Smooth muscle cell (in vitro differentiated cells): ENCODE data around the gene BCL2L1. TPM values are rescaled to one million over a fixed set of nuclear protein-coding genes. Genes with fewer than 3 reads are reported as not detected.

ENCODE experiments used
- DNase-seq: peaks from one replicate; lab custom pipeline; 2025; ENCODE audit not compliant: unreplicated experiment; lab: John Stamatoyannopoulos, UW
- H2AFZ ChIP-seq: fragments of 200-600 bp; sonication (generic); 2 replicates; pipeline ENCODE4 v1.6.0; 2016; ENCODE audit warnings: antibody characterized with exemption, low read depth, mild to moderate bottlenecking
- H3F3A ChIP-seq: fragments of 200-600 bp; sonication (generic); 2 replicates; pipeline ENCODE4 v1.6.0; 2017; ENCODE audit warnings: antibody characterized with exemption, low read depth
- H3K27ac ChIP-seq: fragments of 200-600 bp; sonication (generic); 2 replicates; pipeline ENCODE4 v1.5.1; 2016; ENCODE audit warnings: low read depth, mild to moderate bottlenecking
- H3K27me3 ChIP-seq: fragments of 200-600 bp; sonication (generic); 2 replicates; pipeline ENCODE4 v1.6.1; 2016; ENCODE audit warnings: low read depth, mild to moderate bottlenecking
- H3K36me3 ChIP-seq: fragments of 200-600 bp; sonication (generic); 2 replicates; pipeline ENCODE4 v1.5.1; 2016; ENCODE audit warnings: low read depth
- H3K4me1 ChIP-seq: fragments of 200-600 bp; sonication (generic); 2 replicates; pipeline ENCODE4 v1.5.1; 2016; ENCODE audit warnings: low read depth
- H3K4me2 ChIP-seq: fragments of 200-600 bp; sonication (generic); 2 replicates; pipeline ENCODE4 v1.6.0; 2016; ENCODE audit warnings: mild to moderate bottlenecking
- H3K4me3 ChIP-seq: fragments of 200-600 bp; sonication (generic); 2 replicates; pipeline ENCODE4 v1.5.1; 2016; ENCODE audit warnings: mild to moderate bottlenecking
- H3K79me2 ChIP-seq: fragments of 200-600 bp; sonication (generic); 2 replicates; pipeline ENCODE4 v1.6.0; 2016; ENCODE audit warnings: low read depth, mild to moderate bottlenecking
- H3K9ac ChIP-seq: fragments of 200-600 bp; sonication (generic); 2 replicates; pipeline ENCODE4 v1.6.0; 2016; ENCODE audit warnings: low read depth
- H3K9me3 ChIP-seq: fragments of 200-600 bp; sonication (generic); replicated peaks from 2 replicates; pipeline ENCODE4 v1.5.1; 2016; ENCODE audit warnings: low read depth
- H4K20me1 ChIP-seq: fragments of 200-600 bp; sonication (generic); 2 replicates; pipeline ENCODE4 v1.6.0; 2016; ENCODE audit warnings: low read depth
- CTCF ChIP-seq: fragments of 200-600 bp; sonication (generic); IDR thresholded peaks from 2 replicates; pipeline ENCODE4 v1.5.1; 2017; ENCODE audit warnings: borderline replicate concordance, mild to moderate bottlenecking, antibody characterized with exemption; ENCODE audit not compliant: insufficient read depth, poor library complexity, severe bottlenecking
- WGBS: methylation state at CpG from one replicate; pipeline ENCODE4 v1.1.7; 2016; ENCODE audit warnings: low lambda C conversion rate; 5-methylcytosine and 5-hydroxymethylcytosine counted together
- polyA plus RNA-seq: library from polyadenylated mRNA; unstranded; fragments of >200 nt; fragmentation: Nextera tagmentation; extraction: Ambion mirVana; gene quantifications from 2 replicates; pipeline ENCODE4 v1.2.1, GENCODE V29; 2016
- total RNA-seq: library from RNA; depleted of rRNA; stranded (reverse); fragments of >200 nt; gene quantifications from 2 replicates; pipeline ENCODE4 v1.2.3, GENCODE V29; 2014

Gene BCL2L1
- total and polyA plus RNA-seq, 2 experiments from 2014 or later = 24.8 to 47.0 TPM

DNA sequence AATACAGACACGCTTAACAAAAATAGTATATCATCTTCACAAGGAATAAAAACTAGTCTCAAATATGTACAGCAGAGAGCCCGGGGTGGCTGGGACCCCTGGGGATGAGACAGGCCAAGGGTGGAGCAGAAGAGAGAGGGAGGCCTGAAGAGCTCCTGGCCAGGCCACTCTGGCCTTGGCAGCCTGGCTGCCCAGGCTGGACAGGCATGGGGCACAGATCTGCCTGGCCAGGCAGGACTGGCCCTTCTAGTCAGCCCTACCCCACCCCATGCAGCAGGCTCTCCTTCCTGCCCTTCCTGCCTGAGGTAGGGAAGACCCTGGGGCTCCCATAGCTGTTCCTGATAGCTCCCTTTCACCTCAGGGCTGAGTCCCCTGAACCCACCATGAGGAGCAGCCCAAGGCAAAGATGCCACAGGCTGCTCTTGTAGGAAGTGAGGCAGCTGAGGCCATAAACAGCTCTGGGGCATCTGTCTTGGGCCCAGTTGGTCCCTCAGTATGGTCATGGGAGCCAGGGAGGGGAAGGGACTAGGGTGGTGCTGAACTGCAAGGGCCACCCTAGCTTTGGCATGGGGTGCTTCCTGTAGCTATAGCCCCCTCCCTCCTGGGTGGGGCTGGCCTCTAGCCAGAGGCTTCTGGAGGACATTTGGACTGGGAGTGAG lies 57.8 kb downstream of the BCL2L1 start:
- Histone ChIP-seq H3K27ac (no peak overlapping the region), H3K4me2 (no peak overlapping the region), H2AFZ (no peak overlapping the region), H3K36me3 (no peaks in the 10 kb centered on the region), H3K27me3 (no peaks in the 10 kb centered on the region), H3K9ac (no peak overlapping the region), H3K9me3 (no peaks in the 10 kb centered on the region), H3K79me2 (peaks cover 7% of the 10 kb centered on the region), H3F3A (peaks cover 4% of the 10 kb centered on the region), H3K4me1 (peaks cover 3% of the 10 kb centered on the region), H4K20me1 (peaks cover 22% of the 10 kb centered on the region), H3K4me3 (no peak overlapping the region)
- no peak for TF ChIP-seq CTCF
- no peak for DNase-seq
- WGBS = 100% methylated on average over 2 of the region's 2 CpGs

DNA sequence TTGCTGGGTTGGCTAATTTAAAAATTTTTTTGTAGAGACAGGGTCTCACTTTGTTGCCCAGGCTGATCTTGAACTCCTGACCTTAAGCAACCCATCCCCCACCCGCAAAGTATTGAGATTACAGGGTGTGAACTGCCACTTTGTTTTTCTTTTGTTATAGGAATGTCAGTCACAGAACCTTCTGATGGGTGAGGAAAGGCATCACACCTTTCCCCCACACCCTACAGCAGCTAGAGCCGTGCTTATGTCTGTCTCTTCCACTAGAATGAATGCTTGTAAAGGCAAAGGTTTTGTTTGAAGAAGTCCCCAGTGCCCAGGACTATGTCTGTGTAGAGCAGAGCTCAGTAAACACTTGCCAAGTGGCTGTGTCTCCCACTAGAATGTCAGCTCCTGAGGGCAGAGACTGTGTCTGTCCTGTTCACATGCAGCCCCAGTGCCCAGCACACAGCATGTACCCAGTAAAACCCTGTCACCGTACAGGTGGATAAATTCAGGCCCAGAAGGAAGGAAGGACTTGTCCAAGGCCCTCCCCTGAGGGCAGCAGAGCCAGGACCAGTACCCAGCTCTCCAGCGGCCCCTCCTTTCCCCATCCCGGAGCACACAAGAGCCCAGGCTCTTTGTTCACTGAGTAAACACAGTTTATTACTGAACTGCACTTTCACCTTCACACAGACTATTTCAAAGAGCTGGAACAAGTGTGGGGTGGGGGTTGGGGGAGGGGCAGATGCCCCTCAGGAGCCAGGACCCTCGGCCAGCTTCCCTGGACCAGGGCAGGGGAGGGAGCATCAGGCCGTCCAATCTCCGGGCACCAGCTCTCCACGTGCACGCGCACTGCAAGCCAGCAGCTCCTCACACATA lies 58.6 kb downstream of the BCL2L1 start:
- Histone ChIP-seq H3K9me3 (no peaks in the 10 kb centered on the region), H3K36me3 (no peaks in the 10 kb centered on the region), H3K4me2 (no peak overlapping the region), H3F3A (no peaks in the 10 kb centered on the region), H3K27me3 (no peaks in the 10 kb centered on the region), H3K27ac (no peak overlapping the region), H3K9ac (no peak overlapping the region), H3K4me1 (peaks cover 3% of the 10 kb centered on the region), H3K79me2 (peaks cover 5% of the 10 kb centered on the region), H3K4me3 (no peak overlapping the region), H4K20me1 (peaks cover 15% of the 10 kb centered on the region), H2AFZ (no peak overlapping the region)
- 92% methylated on average over 11 of the region's 11 CpGs for WGBS
- no peak for TF ChIP-seq CTCF
- DNase-seq = no peak

DNA sequence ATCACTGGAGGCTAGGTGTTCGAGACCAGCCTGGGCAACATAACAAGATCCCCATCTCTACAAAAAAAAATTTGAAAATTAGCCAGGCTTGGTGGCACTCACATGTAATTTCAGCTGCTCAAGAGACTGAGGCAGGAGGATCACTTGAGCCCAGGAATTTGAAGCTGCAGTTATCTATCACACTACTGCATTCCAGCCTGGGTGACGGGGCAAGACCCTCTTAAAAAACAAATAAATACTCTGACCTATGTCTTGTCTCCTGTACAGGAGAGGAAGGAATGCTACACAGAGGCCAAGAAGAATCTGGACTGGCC lies 59.2 kb downstream of the BCL2L1 start:
- WGBS = 97% methylated on average over 2 of the region's 2 CpGs
- Histone ChIP-seq H3K9ac (no peak overlapping the region), H3K27ac (no peak overlapping the region), H4K20me1 (peaks cover 13% of the 10 kb centered on the region), H3K36me3 (no peaks in the 10 kb centered on the region), H3K79me2 (no peaks in the 10 kb centered on the region), H3K27me3 (no peaks in the 10 kb centered on the region), H2AFZ (no peak overlapping the region), H3K9me3 (no peaks in the 10 kb centered on the region), H3K4me1 (peaks cover 3% of the 10 kb centered on the region), H3K4me2 (no peak overlapping the region), H3K4me3 (no peak overlapping the region), H3F3A (no peaks in the 10 kb centered on the region)
- no peak for DNase-seq
- TF ChIP-seq CTCF = no peak
